ENCODE data around the gene RBFA.

DNA sequence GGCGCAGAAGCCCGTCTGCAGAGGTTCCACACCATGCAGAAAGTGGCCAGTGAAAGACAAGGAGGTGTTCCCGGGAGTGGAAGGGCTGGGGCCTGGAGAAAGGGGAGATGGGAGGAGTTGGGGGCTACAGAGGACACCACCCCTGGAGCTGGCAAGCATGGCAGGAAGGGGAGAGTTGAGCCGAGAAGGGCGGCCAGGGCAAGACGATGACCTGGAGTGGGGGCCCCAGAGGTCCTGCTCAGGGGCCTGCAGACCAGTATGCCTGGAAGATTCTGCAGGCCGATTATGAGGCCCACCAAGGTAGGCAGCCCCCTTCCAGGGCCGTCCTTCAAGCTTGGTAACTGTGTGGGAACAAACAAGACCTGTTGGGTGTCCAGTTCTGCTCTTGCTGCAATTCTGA, 33.1 kb downstream of the RBFA start:
- TF ChIP-seq, protein P1, sequence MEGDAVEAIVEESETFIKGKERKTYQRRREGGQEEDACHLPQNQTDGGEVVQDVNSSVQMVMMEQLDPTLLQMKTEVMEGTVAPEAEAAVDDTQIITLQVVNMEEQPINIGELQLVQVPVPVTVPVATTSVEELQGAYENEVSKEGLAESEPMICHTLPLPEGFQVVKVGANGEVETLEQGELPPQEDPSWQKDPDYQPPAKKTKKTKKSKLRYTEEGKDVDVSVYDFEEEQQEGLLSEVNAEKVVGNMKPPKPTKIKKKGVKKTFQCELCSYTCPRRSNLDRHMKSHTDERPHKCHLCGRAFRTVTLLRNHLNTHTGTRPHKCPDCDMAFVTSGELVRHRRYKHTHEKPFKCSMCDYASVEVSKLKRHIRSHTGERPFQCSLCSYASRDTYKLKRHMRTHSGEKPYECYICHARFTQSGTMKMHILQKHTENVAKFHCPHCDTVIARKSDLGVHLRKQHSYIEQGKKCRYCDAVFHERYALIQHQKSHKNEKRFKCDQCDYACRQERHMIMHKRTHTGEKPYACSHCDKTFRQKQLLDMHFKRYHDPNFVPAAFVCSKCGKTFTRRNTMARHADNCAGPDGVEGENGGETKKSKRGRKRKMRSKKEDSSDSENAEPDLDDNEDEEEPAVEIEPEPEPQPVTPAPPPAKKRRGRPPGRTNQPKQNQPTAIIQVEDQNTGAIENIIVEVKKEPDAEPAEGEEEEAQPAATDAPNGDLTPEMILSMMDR (IDR thresholded peaks at IDR 0.05) = no peak
- TF ChIP-seq JUND (IDR thresholded peaks at IDR 0.05) (no peak), POLR2AphosphoS5 (IDR thresholded peaks at IDR 0.05; ENCODE audit: low read depth, low read length) (no peak), TAF1 (IDR thresholded peaks at IDR 0.05; ENCODE audit: borderline replicate concordance, low read depth, low read length) (no peak)
- TF ChIP-seq, protein P2, sequence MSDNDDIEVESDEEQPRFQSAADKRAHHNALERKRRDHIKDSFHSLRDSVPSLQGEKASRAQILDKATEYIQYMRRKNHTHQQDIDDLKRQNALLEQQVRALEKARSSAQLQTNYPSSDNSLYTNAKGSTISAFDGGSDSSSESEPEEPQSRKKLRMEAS (IDR thresholded peaks at IDR 0.05; ENCODE audit: low read depth) = no peak
